ENCODE measurements around the gene LYZL4. TPM values are rescaled to one million over a fixed set of nuclear protein-coding genes. Genes with fewer than 3 reads are reported as not detected.

LYZL4 gene
- total and polyA plus RNA-seq, 2 of the 4 experiments (the other 2 are of a cell fraction): not detected

DNA sequence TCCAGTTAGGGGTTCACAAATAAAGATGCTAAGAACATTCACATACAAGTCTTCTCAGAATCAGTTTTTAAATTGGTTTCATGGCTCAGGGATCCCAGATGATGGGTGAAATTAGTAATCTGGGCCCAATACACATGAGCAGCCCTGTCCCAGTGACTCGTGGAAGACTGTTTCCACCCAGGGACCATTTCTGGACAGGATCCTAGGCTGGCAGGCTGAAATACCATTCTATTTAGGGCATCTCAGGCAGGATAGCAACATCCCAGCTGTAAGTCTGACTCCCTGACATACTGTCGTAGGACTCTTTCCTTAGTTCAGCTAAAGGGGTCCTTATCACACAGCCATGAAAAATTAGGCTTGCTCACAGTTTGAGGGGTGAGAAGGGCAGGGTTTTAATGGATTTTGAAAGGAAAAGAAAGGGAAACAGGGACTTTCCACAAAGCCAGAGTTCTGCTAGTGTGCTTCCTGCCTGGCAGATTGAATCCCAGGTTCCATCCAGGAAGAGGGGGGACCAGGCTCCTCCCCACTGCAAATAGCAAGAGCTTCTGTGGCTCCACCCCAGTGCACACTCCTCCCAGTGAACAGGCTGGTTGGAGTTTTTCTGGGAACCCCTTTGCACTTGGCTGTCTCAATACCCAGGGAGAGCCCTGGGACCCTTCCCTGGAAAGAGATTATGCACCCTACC, 41.3 kb upstream of the LYZL4 start:
- Histone ChIP-seq H3K27ac (ENCODE audit: insufficient read depth, low read length) (no peak overlapping the region), H2BK120ac (ENCODE audit: low read depth, low read length) (no peak overlapping the region), H3K14ac (replicated peaks; ENCODE audit: low read depth, low read length) (no peak overlapping the region), H4K91ac (ENCODE audit: insufficient read depth, low read depth, low read length) (no peak overlapping the region), H2AK5ac (ENCODE audit: low read depth, low read length) (no peak overlapping the region), H3K9me3 (ENCODE audit: control insufficient read depth, insufficient read depth, low read length) (no peaks in the 10 kb centered on the region), H3K4me3 (ENCODE audit: insufficient read depth, low read depth, low read length) (no peak overlapping the region), H2BK20ac (ENCODE audit: low read depth, low read length) (no peak overlapping the region), H3K9me1 (ENCODE audit: insufficient read depth, low read length) (no peaks in the 10 kb centered on the region), H3K56ac (ENCODE audit: extremely low read depth, insufficient read depth, low read length) (no peak overlapping the region), H3K23ac (ENCODE audit: low read depth, low read length) (no peak overlapping the region), H2BK15ac (ENCODE audit: low read depth, low read length) (no peak overlapping the region), H4K5ac (ENCODE audit: low read depth, low read length) (no peak overlapping the region), H4K8ac (ENCODE audit: low read depth in 2 of 2, low read length in 2 of 2) (no peak overlapping the region), H3K36me3 (ENCODE audit: control insufficient read depth, insufficient read depth, low read length) (no peaks in the 10 kb centered on the region), H2AK9ac (replicated peaks; ENCODE audit: low read depth, low read length, poor library complexity) (no peak overlapping the region), H2AFZ (replicated peaks; ENCODE audit: low read length, poor library complexity) (no peak overlapping the region), H3K18ac (ENCODE audit: low read depth, low read length) (no peak overlapping the region), H3K79me1 (ENCODE audit: low read depth in 1 of 2, low read length in 2 of 2) (no peaks in the 10 kb centered on the region), H3K4ac (ENCODE audit: low read depth, low read length) (no peak overlapping the region), H3K4me2 (ENCODE audit: low read depth, low read length) (no peak overlapping the region), H4K20me1 (ENCODE audit: insufficient read depth, low read length) (no peaks in the 10 kb centered on the region), H3K4me1 (ENCODE audit: control insufficient read depth, insufficient read depth, low read length) (no peaks in the 10 kb centered on the region), H3K9ac (ENCODE audit: low read depth, low read length) (no peak overlapping the region), H3K27me3 (ENCODE audit: control insufficient read depth, insufficient read depth, low read length) (no peaks in the 10 kb centered on the region; the same call in 1 of the 2 replicates), H2BK5ac (ENCODE audit: low read depth, low read length, poor library complexity, severe bottlenecking) (no peak overlapping the region)
- CTCF ChIA-PET: no interaction called here
- no peak for DNase-seq
- no peak for ATAC-seq (ENCODE audit: low read depth)
- dilution Hi-C loops (cut with HindIII; ENCODE audit: low sequenced_read_pairs, unreplicated experiment): no loop called here
- TF ChIP-seq POLR2A (IDR thresholded peaks at IDR 0.05; ENCODE audit: low read depth, low read length) (no peak), RCOR1 (IDR thresholded peaks at IDR 0.05; ENCODE audit: insufficient replicate concordance, low read length) (no peak), CEBPB (IDR thresholded peaks at IDR 0.05; ENCODE audit: low read depth, low read length) (no peak), NFE2L2 (IDR thresholded peaks at IDR 0.05; ENCODE audit: low read depth, low read length) (no peak), RAD21 (IDR thresholded peaks at IDR 0.05; ENCODE audit: low read length) (no peak), MXI1 (IDR thresholded peaks at IDR 0.05; ENCODE audit: borderline replicate concordance, low read depth, low read length) (no peak), FOS (IDR thresholded peaks at IDR 0.05; ENCODE audit: low read depth, low read length) (no peak), SMC3 (IDR thresholded peaks at IDR 0.05; ENCODE audit: low read depth, low read length) (no peak), CTCF (conservative IDR thresholded peaks at IDR 0.05; ENCODE audit: low read depth, low read length) (no peak), BHLHE40 (IDR thresholded peaks at IDR 0.05; ENCODE audit: low read depth, low read length) (no peak), MAZ (IDR thresholded peaks at IDR 0.05; ENCODE audit: borderline replicate concordance, low read depth, low read length) (no peak), RFX5 (IDR thresholded peaks at IDR 0.05; ENCODE audit: low read depth, low read length) (no peak), MAFK (IDR thresholded peaks at IDR 0.05; ENCODE audit: low read depth, low read length) (no peak)
- TF ChIP-seq, protein P1, sequence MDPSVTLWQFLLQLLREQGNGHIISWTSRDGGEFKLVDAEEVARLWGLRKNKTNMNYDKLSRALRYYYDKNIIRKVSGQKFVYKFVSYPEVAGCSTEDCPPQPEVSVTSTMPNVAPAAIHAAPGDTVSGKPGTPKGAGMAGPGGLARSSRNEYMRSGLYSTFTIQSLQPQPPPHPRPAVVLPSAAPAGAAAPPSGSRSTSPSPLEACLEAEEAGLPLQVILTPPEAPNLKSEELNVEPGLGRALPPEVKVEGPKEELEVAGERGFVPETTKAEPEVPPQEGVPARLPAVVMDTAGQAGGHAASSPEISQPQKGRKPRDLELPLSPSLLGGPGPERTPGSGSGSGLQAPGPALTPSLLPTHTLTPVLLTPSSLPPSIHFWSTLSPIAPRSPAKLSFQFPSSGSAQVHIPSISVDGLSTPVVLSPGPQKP (IDR thresholded peaks at IDR 0.05; ENCODE audit: borderline replicate concordance, low read depth, low read length): no peak
- BruUV-seq (replicated peaks): no TSS peak
- WGBS, 2 experiments (ENCODE audit: extremely low coverage in 2 of 2, insufficient read length in 1 of 2): no CpG with 5 or more reads among the region's 2 CpGs
- in situ Hi-C loops (cut with MboI; ENCODE audit: low sequenced_read_pairs): no loop called here
- intact Hi-C loops (cut with micrococcal nuclease): no loop called here
- POLR2A ChIA-PET (ENCODE audit: unreplicated experiment): no interaction called here

Measured in IMR-90 (cell line).